ENCODE measurements around the gene C17orf58. TPM values are rescaled to one million over a fixed set of nuclear protein-coding genes. Genes with fewer than 3 reads are reported as not detected.
A peak's percentile ranks its signal among the peaks of the same experiment; 100 is the strongest.
"Not testable (repeated sequence)": the region's sequence is repeated elsewhere in the genome, so short reads cannot be mapped to it uniquely, and the experiment has no call there.

The C17orf58 gene
- total and polyA plus RNA-seq, 4 donors: 7.0 to 11.6 (median 11.1) TPM

DNA sequence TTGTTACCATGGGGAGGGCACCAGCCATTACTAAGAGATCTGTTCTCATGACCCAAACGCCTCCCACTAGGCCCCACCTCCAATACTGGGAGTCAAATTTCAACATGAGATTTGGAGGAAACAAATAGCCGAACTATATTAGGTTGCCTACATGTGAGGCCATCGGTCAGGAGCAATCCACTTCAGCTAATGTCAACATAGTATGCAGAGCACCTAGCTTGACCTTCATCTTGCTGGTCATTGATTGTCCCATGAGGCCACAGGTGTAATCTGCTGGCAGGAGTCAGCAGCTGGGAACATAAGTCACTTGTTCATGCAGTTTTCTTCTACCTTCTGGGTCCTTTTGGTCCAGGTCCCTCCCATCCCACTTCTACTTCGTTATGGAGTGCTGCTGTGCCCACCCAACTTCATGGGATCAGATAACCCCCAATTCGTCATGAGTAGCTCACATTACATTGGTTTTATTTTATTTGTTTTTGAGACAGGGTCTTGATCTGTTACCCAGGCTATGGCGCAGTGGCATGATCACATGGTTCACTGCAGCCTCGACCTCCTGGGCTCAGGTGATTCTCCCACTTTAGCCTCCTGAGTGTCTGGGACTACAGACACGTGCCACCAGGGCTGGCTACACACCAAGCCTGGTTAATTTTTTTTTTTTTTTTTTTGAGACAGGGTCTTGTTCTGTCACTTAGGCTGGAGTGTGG is 33.4 kb upstream of the C17orf58 start:
- 68 to 78% methylated on average over 8 of the region's 8 CpGs for WGBS, 2 donors
- Histone ChIP-seq H3K36me3 (ENCODE audit: control insufficient read depth in 4 of 4, insufficient read depth in 4 of 4, low read length in 4 of 4) (no peaks in the 10 kb centered on the region), H3K27ac (ENCODE audit: low read depth in 1 of 2, low read length in 1 of 2) (no peak overlapping the region), H3K9me3 (ENCODE audit: control insufficient read depth in 4 of 4, insufficient read depth in 3 of 4, low read length in 3 of 4) (no peaks in the 10 kb centered on the region), H3K4me3 (no peak overlapping the region), H3K27me3 (ENCODE audit: control insufficient read depth in 3 of 3, insufficient read depth in 3 of 3, low read length in 2 of 3) (no peaks in the 10 kb centered on the region), H3K9ac (ENCODE audit: insufficient read depth in 1 of 2, low read length in 2 of 2) (no peak overlapping the region), H3K4me1 (ENCODE audit: control insufficient read depth in 5 of 5, insufficient read depth in 5 of 5, low read length in 5 of 5) (peaks cover 0 to 8% (median 0%) of the 10 kb centered on the region in 5 donors)
- no peak for DNase-seq
- no peak for ATAC-seq (ENCODE audit: insufficient read depth, low FRiP score)
- TF ChIP-seq, protein P1, sequence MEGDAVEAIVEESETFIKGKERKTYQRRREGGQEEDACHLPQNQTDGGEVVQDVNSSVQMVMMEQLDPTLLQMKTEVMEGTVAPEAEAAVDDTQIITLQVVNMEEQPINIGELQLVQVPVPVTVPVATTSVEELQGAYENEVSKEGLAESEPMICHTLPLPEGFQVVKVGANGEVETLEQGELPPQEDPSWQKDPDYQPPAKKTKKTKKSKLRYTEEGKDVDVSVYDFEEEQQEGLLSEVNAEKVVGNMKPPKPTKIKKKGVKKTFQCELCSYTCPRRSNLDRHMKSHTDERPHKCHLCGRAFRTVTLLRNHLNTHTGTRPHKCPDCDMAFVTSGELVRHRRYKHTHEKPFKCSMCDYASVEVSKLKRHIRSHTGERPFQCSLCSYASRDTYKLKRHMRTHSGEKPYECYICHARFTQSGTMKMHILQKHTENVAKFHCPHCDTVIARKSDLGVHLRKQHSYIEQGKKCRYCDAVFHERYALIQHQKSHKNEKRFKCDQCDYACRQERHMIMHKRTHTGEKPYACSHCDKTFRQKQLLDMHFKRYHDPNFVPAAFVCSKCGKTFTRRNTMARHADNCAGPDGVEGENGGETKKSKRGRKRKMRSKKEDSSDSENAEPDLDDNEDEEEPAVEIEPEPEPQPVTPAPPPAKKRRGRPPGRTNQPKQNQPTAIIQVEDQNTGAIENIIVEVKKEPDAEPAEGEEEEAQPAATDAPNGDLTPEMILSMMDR (IDR thresholded peaks at IDR 0.05; ENCODE audit: control extremely low read depth, extremely low read depth): no peak

DNA sequence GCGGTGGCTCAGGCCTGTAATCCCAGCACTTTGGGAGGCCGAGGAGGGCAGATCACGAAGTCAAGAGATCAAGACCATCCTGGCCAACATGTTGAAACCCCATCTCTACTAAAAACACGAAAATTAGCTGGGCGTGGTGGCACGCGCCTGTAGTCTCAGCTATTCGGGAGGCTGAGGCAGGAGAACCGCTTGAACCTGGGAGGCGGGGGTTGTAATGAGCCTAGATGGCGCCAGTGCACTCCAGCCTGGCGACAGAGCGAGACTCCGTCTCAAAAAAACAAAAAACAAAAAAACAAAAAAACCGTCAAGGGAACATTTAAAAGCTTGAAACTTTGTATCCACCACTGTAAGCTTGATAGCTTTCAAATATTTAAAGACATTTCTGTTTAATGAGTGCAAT is 26.3 kb upstream of the C17orf58 start:
- H3K9me3 ChIP-seq (ENCODE audit: control insufficient read depth in 4 of 4, insufficient read depth in 3 of 4, low read length in 3 of 4); H3K27ac ChIP-seq (ENCODE audit: low read depth in 1 of 2, low read length in 1 of 2); H3K27me3 ChIP-seq (ENCODE audit: control insufficient read depth in 3 of 3, insufficient read depth in 3 of 3, low read length in 2 of 3); H3K4me3 ChIP-seq; H3K9ac ChIP-seq (ENCODE audit: insufficient read depth in 1 of 2, low read length in 2 of 2); H3K36me3 ChIP-seq (ENCODE audit: control insufficient read depth in 4 of 4, insufficient read depth in 4 of 4, low read length in 4 of 4); H3K4me1 ChIP-seq (ENCODE audit: control insufficient read depth in 5 of 5, insufficient read depth in 5 of 5, low read length in 5 of 5); ATAC-seq (ENCODE audit: insufficient read depth, low FRiP score); DNase-seq: not testable (repeated sequence)
- 96% methylated on average over 15 of the region's 15 CpGs for WGBS, 2 donors

DNA sequence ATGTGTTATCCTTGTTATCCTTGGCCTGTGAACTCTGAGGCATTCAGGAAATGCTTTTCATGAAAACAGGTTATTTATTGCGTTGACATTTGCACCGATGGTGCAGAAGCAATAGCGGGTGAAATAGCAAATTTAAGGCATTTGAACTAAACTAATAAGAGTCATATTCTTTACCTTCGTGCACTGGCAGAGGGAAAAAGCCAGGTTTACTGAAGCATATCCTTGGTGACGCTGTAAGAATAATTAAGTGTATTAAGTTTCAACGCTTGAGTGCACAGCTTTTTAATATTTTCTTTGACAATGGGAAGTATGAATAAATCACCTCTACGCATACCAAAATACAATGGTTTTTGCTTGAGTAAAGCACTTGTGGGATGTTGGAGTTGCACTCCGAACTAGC is 25.7 kb upstream of the C17orf58 start:
- TF ChIP-seq, protein P1 (IDR thresholded peaks at IDR 0.05; ENCODE audit: control extremely low read depth, extremely low read depth): no peak
- 92 to 95% methylated on average over 8 of the region's 8 CpGs for WGBS, 2 donors
- Histone ChIP-seq H3K9ac (ENCODE audit: insufficient read depth in 1 of 2, low read length in 2 of 2) (no peak overlapping the region), H3K4me1 (ENCODE audit: control insufficient read depth in 5 of 5, insufficient read depth in 5 of 5, low read length in 5 of 5) (no peaks in the 10 kb centered on the region), H3K27ac (ENCODE audit: low read depth in 1 of 2, low read length in 1 of 2) (no peak overlapping the region), H3K27me3 (ENCODE audit: control insufficient read depth in 3 of 3, insufficient read depth in 3 of 3, low read length in 2 of 3) (no peaks in the 10 kb centered on the region), H3K9me3 (ENCODE audit: control insufficient read depth in 4 of 4, insufficient read depth in 3 of 4, low read length in 3 of 4) (no peaks in the 10 kb centered on the region), H3K4me3 (no peak overlapping the region), H3K36me3 (ENCODE audit: control insufficient read depth in 4 of 4, insufficient read depth in 4 of 4, low read length in 4 of 4) (no peaks in the 10 kb centered on the region)
- DNase-seq (no peak), ATAC-seq (ENCODE audit: insufficient read depth, low FRiP score) (no peak)

DNA sequence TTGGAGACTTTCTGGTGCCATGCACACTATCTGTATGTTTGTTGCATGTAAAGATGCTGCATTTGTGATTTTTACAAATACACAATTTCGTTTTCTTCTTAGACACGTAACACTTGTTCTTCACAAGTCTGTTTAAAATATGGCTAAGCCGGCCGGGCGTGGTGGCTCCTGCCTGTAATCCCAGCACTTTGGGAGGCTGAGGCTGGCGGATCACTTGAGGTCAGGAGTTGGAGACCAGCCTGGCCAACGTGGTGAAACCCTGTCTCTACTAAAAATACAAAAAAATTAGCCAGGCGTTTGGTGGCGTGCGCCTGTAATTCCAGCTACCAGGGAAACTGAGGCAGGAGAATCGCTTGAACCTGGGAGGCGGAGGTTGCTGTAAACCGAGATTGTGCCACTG is 24.5 kb upstream of the C17orf58 start:
- not testable (repeated sequence) for H3K9me3 ChIP-seq (ENCODE audit: control insufficient read depth in 4 of 4, insufficient read depth in 3 of 4, low read length in 3 of 4); H3K4me1 ChIP-seq (ENCODE audit: control insufficient read depth in 5 of 5, insufficient read depth in 5 of 5, low read length in 5 of 5); H3K27me3 ChIP-seq (ENCODE audit: control insufficient read depth in 3 of 3, insufficient read depth in 3 of 3, low read length in 2 of 3); ATAC-seq (ENCODE audit: insufficient read depth, low FRiP score); H3K36me3 ChIP-seq (ENCODE audit: control insufficient read depth in 4 of 4, insufficient read depth in 4 of 4, low read length in 4 of 4); DNase-seq; H3K9ac ChIP-seq (ENCODE audit: insufficient read depth in 1 of 2, low read length in 2 of 2); H3K4me3 ChIP-seq
- WGBS, 2 donors: 82 to 85% methylated on average over 13 of the region's 13 CpGs
- peak overlapping the region; percentile 91 to 92 for H3K27ac ChIP-seq (ENCODE audit: low read depth in 1 of 2, low read length in 1 of 2)

Measured in lung (tissue), 12 donors.